ENCODE data around the gene CBX5. TPM values are rescaled to one million over a fixed set of nuclear protein-coding genes. Genes with fewer than 3 reads are reported as not detected.
"Not testable (repeated sequence)": the region's sequence is repeated elsewhere in the genome, so short reads cannot be mapped to it uniquely, and the experiment has no call there.

The CBX5 gene
- total RNA-seq, 1 donor from 2014 or later, result 52.3 TPM

GRCh38 chr12:54286042-54287030 lies 6.4 kb upstream of the CBX5 start:
- intact Hi-C loops (cut with DNase I), result no loop called here
- H3K4me1 ChIP-seq, result peaks cover 54% of the 10 kb centered on the region
- H3K27ac ChIP-seq, result no peak overlapping the region
- H3K4me3 ChIP-seq, result no peak overlapping the region
- H3K36me3 ChIP-seq, result peaks cover 74% of the 10 kb centered on the region
- H3K9me3 ChIP-seq, result no peaks in the 10 kb centered on the region
- H3K27me3 ChIP-seq, result no peaks in the 10 kb centered on the region
- TF ChIP-seq CTCF (IDR thresholded peaks at IDR 0.05), result no peak
- DNase-seq, result no peak
- ATAC-seq, result peak; percentile 60

- Histone ChIP-seq H3K9me3 (no peaks in the 10 kb centered on the region), H3K36me3 (peaks cover 74% of the 10 kb centered on the region), H3K4me1 (peaks cover 54% of the 10 kb centered on the region), H3K27me3 (no peaks in the 10 kb centered on the region), H3K4me3 (peak overlapping the region; percentile 22), H3K27ac (no peak overlapping the region)
- intact Hi-C loops (cut with DNase I), result no loop called here
- peak; percentile 23 for TF ChIP-seq CTCF (IDR thresholded peaks at IDR 0.05)
- ATAC-seq (no peak), DNase-seq (no peak)
Measured at GRCh38 chr12:54285150-54286041, 5.5 kb upstream of the CBX5 start.

GRCh38 chr12:54284070-54284780 lies 4.3 kb upstream of the CBX5 start:
- H3K27me3 ChIP-seq; intact Hi-C loops (cut with DNase I); H3K9me3 ChIP-seq; ATAC-seq; DNase-seq; H3K27ac ChIP-seq: not testable (repeated sequence)
- H3K36me3 ChIP-seq, result peaks cover 74% of the 10 kb centered on the region
- peaks cover 54% of the 10 kb centered on the region for H3K4me1 ChIP-seq
- peak overlapping the region; percentile 95 for H3K4me3 ChIP-seq

- ATAC-seq, result no peak
- no peak overlapping the region for H3K27ac ChIP-seq
- intact Hi-C loops (cut with DNase I), result no loop called here
Measured at GRCh38 chr12:54282949-54283593, 3.1 kb upstream of the CBX5 start.

GRCh38 chr12:54281694-54282093 lies 1.8 kb upstream of the CBX5 start:
- H3K9me3 ChIP-seq; intact Hi-C loops (cut with DNase I); ATAC-seq; DNase-seq; H3K27me3 ChIP-seq: not testable (repeated sequence)
- peaks cover 51% of the 10 kb centered on the region for H3K36me3 ChIP-seq
- H3K4me3 ChIP-seq, result peak overlapping the region; percentile 95
- H3K27ac ChIP-seq, result peak overlapping the region; percentile 98
- peaks cover 66% of the 10 kb centered on the region for H3K4me1 ChIP-seq

More at GRCh38 chr12:54282949-54283593, 3.1 kb upstream of the CBX5 start:
- H3K4me1 ChIP-seq, result peaks cover 63% of the 10 kb centered on the region
- DNase-seq, result no peak
- H3K36me3 ChIP-seq, result peaks cover 65% of the 10 kb centered on the region
- no peaks in the 10 kb centered on the region for H3K27me3 ChIP-seq
- no peak for TF ChIP-seq CTCF (IDR thresholded peaks at IDR 0.05)
- H3K9me3 ChIP-seq, result no peaks in the 10 kb centered on the region
- peak overlapping the region; percentile 95 for H3K4me3 ChIP-seq

- Histone ChIP-seq H3K27ac (peak overlapping the region; percentile 98), H3K4me1 (peaks cover 61% of the 10 kb centered on the region), H3K36me3 (peaks cover 47% of the 10 kb centered on the region), H3K4me3 (peak overlapping the region; percentile 95)
- DNase-seq; intact Hi-C loops (cut with DNase I); H3K9me3 ChIP-seq; H3K27me3 ChIP-seq; ATAC-seq: not testable (repeated sequence)
Measured at GRCh38 chr12:54281261-54281638, 1.3 kb upstream of the CBX5 start.
